ENCODE measurements around the gene CSNK2A2.

- no peak for TF ChIP-seq EZH2phosphoT487 (IDR thresholded peaks at IDR 0.05)
- TF ChIP-seq, protein P1, sequence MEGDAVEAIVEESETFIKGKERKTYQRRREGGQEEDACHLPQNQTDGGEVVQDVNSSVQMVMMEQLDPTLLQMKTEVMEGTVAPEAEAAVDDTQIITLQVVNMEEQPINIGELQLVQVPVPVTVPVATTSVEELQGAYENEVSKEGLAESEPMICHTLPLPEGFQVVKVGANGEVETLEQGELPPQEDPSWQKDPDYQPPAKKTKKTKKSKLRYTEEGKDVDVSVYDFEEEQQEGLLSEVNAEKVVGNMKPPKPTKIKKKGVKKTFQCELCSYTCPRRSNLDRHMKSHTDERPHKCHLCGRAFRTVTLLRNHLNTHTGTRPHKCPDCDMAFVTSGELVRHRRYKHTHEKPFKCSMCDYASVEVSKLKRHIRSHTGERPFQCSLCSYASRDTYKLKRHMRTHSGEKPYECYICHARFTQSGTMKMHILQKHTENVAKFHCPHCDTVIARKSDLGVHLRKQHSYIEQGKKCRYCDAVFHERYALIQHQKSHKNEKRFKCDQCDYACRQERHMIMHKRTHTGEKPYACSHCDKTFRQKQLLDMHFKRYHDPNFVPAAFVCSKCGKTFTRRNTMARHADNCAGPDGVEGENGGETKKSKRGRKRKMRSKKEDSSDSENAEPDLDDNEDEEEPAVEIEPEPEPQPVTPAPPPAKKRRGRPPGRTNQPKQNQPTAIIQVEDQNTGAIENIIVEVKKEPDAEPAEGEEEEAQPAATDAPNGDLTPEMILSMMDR (IDR thresholded peaks at IDR 0.05), result no peak
Observed at GRCh38 chr16:58205276-58206036, 7.5 kb upstream of the CSNK2A2 start.
